ENCODE data around the gene SF1. TPM values are rescaled to one million over a fixed set of nuclear protein-coding genes. Genes with fewer than 3 reads are reported as not detected.

SF1 gene
- total and polyA plus RNA-seq, 2 experiments from 2014 or later, result 62.2 to 81.6 TPM

DNA sequence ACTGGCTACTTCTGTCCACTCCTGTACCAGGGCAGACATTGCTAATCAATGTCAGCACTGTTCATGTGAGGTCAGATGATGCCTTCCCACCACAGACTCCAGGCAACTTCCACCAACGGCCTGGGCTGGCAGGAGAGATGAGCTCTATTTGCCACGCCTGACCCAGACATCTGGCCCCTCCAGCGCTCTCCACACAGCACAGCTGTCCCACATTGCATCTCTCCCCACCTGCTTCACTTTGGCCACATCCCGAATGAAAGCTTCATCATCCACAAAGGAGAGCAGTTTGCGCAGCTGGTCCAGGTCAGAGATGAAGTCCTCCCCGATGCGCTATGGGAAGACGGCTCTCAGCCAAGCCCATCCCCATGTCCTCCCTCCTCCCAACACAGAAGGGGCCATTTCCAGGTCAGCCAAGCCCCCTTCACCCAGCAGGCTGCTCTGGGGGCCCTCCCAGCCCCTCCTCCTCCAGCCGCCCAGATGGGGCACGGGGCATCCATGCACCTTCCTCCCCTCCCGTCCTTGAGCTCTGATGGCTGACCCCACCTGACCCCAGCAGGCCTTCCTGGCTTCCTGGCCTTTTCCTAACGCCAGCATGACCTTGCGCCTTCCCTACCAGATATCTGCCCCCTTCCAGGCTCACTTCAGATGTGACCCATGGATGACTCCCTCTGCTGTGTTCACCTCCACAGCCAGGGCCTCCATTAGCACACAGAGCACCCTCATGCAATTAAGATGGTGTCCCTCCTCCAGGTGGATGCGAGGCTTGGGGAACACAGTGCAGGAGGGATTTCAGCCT lies 26.0 kb downstream of the SF1 start:
- peaks cover 13% of the 10 kb centered on the region for H3K4me1 ChIP-seq (ENCODE audit: insufficient read depth)
- no peak for DNase-seq
- no peaks in the 10 kb centered on the region for H3K36me3 ChIP-seq (ENCODE audit: low read depth)
- H3K9ac ChIP-seq, result no peak overlapping the region
- in situ Hi-C loops (cut with MboI), result no loop called here
- H3K4me3 ChIP-seq, result no peak overlapping the region
- no peak overlapping the region for H3K4me2 ChIP-seq (ENCODE audit: unreplicated experiment)
- H3K9me2 ChIP-seq (ENCODE audit: insufficient read depth), result no peaks in the 10 kb centered on the region
- no peaks in the 10 kb centered on the region for H3K9me3 ChIP-seq (ENCODE audit: low read depth)
- no peaks in the 10 kb centered on the region for H3K79me2 ChIP-seq (ENCODE audit: insufficient read depth)
- TF ChIP-seq EZH2 (IDR thresholded peaks at IDR 0.05; ENCODE audit: insufficient read depth, poor library complexity, severe bottlenecking) (no peak), EZH2phosphoT487 (IDR thresholded peaks at IDR 0.05; ENCODE audit: insufficient read depth, low read depth) (no peak)
- H2AFZ ChIP-seq, result no peak overlapping the region
- no peaks in the 10 kb centered on the region for H3K27me3 ChIP-seq (replicated peaks; ENCODE audit: insufficient read depth)
- H3F3A ChIP-seq (ENCODE audit: insufficient read depth), result peaks cover 17% of the 10 kb centered on the region
- H4K20me1 ChIP-seq (ENCODE audit: insufficient read depth), result no peaks in the 10 kb centered on the region
- 70 to 77% methylated on average over 13 to 14 of the region's 14 CpGs for WGBS, 2 experiments (ENCODE audit: low coverage in 1 of 2, low lambda C conversion rate in 2 of 2, missing lambda C conversion rate in 2 of 2)
- H3K27ac ChIP-seq, result no peak overlapping the region

DNA sequence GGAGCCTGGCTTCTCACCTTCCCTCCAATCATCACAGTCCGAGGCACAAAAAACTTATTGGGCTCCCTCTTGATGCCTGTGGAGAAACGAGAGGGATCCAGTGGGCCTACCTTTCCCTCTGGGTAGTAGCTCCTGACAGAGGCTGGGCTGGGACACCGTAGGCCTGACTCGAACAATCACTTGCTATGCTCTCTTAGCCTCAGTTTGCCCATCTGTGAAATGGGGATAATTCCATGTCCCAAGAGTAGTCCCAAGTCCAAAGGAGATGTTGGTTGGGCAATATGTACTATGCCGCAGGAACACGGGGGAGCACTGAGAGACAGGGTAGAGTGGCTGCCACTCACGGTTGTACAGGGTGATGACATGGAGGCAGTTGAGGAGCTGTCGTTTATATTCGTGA lies 26.8 kb downstream of the SF1 start:
- no peaks in the 10 kb centered on the region for H3K9me3 ChIP-seq (ENCODE audit: low read depth)
- no peak overlapping the region for H2AFZ ChIP-seq
- peaks cover 19% of the 10 kb centered on the region for H3F3A ChIP-seq (ENCODE audit: insufficient read depth)
- no peaks in the 10 kb centered on the region for H3K79me2 ChIP-seq (ENCODE audit: insufficient read depth)
- no peak overlapping the region for H3K27ac ChIP-seq
- H3K4me2 ChIP-seq (ENCODE audit: unreplicated experiment), result no peak overlapping the region
- no peaks in the 10 kb centered on the region for H3K36me3 ChIP-seq (ENCODE audit: low read depth)
- no peak for TF ChIP-seq EZH2 (IDR thresholded peaks at IDR 0.05; ENCODE audit: insufficient read depth, poor library complexity, severe bottlenecking)
- TF ChIP-seq EZH2phosphoT487 (IDR thresholded peaks at IDR 0.05; ENCODE audit: insufficient read depth, low read depth), result no peak
- WGBS, 2 experiments (ENCODE audit: low coverage in 1 of 2, low lambda C conversion rate in 2 of 2, missing lambda C conversion rate in 2 of 2), result 80 to 90% methylated on average over 9 of the region's 9 CpGs
- DNase-seq, result no peak
- in situ Hi-C loops (cut with MboI), result no loop called here
- H3K4me3 ChIP-seq, result no peak overlapping the region
- no peak overlapping the region for H3K9ac ChIP-seq
- H3K4me1 ChIP-seq (ENCODE audit: insufficient read depth), result peaks cover 13% of the 10 kb centered on the region
- no peaks in the 10 kb centered on the region for H3K9me2 ChIP-seq (ENCODE audit: insufficient read depth)
- H4K20me1 ChIP-seq (ENCODE audit: insufficient read depth), result no peaks in the 10 kb centered on the region
- H3K27me3 ChIP-seq (replicated peaks; ENCODE audit: insufficient read depth), result no peaks in the 10 kb centered on the region

DNA sequence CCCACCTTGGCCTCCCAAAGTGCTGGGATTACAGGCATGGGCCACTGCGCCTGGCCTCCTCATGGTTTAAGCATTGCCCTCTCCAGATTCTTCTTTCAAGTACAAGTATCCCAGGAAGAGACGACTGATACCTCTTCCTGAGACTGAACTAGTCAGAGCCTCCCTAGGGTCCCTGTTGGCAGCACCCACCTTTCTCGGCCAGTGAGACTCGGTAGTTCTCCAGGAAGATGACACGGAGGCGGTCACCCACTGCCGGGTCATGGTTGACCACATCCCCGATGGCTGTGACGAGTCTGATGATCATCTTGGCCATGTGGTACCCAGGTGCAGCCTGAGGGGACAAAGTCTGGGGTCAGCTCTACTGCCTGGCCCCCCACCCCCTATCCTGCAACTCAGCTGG lies 27.2 kb downstream of the SF1 start:
- no peak overlapping the region for H3K4me2 ChIP-seq (ENCODE audit: unreplicated experiment)
- DNase-seq, result no peak
- no peaks in the 10 kb centered on the region for H3K27me3 ChIP-seq (replicated peaks; ENCODE audit: insufficient read depth)
- H3K9me3 ChIP-seq (ENCODE audit: low read depth), result no peaks in the 10 kb centered on the region
- no peaks in the 10 kb centered on the region for H3K9me2 ChIP-seq (ENCODE audit: insufficient read depth)
- H3K4me3 ChIP-seq, result no peak overlapping the region
- no peak overlapping the region for H3K9ac ChIP-seq
- no peak overlapping the region for H2AFZ ChIP-seq
- peaks cover 13% of the 10 kb centered on the region for H3K4me1 ChIP-seq (ENCODE audit: insufficient read depth)
- peaks cover 19% of the 10 kb centered on the region for H3F3A ChIP-seq (ENCODE audit: insufficient read depth)
- no peaks in the 10 kb centered on the region for H3K36me3 ChIP-seq (ENCODE audit: low read depth)
- WGBS, 2 experiments (ENCODE audit: low coverage in 1 of 2, low lambda C conversion rate in 2 of 2, missing lambda C conversion rate in 2 of 2), result 98 to 99% methylated on average over 9 of the region's 9 CpGs
- in situ Hi-C loops (cut with MboI), result no loop called here
- H3K79me2 ChIP-seq (ENCODE audit: insufficient read depth), result no peaks in the 10 kb centered on the region
- H4K20me1 ChIP-seq (ENCODE audit: insufficient read depth), result no peaks in the 10 kb centered on the region
- TF ChIP-seq EZH2 (IDR thresholded peaks at IDR 0.05; ENCODE audit: insufficient read depth, poor library complexity, severe bottlenecking) (no peak), EZH2phosphoT487 (IDR thresholded peaks at IDR 0.05; ENCODE audit: insufficient read depth, low read depth) (no peak)
- no peak overlapping the region for H3K27ac ChIP-seq

DNA sequence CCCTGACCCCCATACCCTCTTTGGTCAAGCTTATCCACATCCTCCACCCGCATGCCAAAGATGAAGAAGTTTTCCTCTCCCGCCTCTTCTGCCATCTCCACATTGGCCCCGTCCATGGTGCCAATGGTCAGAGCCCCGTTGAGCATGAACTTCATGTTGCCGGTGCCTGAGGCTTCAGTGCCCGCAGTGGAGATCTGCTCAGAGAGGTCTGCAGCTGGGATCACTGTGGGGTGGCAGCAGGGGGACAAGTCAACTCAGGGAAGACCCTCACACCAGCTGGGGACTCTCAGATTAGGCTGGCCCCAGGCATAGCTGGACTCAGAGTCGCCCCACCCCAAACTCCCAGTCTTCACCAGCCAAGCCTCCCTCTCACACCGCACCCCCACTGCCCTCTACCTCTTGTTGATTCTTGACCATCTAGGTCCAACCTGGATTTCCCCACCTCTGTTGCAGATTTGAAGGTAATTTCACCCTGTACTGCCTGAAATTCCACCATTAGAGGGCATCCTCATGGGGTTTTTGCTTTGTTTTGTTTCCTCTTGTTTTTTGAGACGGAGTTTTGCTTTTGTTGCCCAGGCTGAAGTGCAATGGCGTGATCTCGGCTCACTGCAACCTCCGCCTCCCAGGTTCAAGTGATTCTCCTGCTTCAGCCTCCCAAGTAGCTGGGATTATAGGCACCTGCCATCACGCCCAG lies 27.8 kb downstream of the SF1 start:
- Histone ChIP-seq H2AFZ (no peak overlapping the region), H3K9me3 (ENCODE audit: low read depth) (no peaks in the 10 kb centered on the region), H3K27me3 (replicated peaks; ENCODE audit: insufficient read depth) (no peaks in the 10 kb centered on the region; the same call in 1 of the 2 replicates), H3K4me3 (no peak overlapping the region), H3K79me2 (ENCODE audit: insufficient read depth) (no peaks in the 10 kb centered on the region), H3K27ac (no peak overlapping the region), H3F3A (ENCODE audit: insufficient read depth) (peaks cover 19% of the 10 kb centered on the region), H4K20me1 (ENCODE audit: insufficient read depth) (no peaks in the 10 kb centered on the region), H3K4me1 (ENCODE audit: insufficient read depth) (peaks cover 15% of the 10 kb centered on the region), H3K36me3 (ENCODE audit: low read depth) (no peaks in the 10 kb centered on the region), H3K9ac (no peak overlapping the region), H3K9me2 (ENCODE audit: insufficient read depth) (no peaks in the 10 kb centered on the region), H3K4me2 (ENCODE audit: unreplicated experiment) (no peak overlapping the region)
- WGBS, 2 experiments (ENCODE audit: low coverage in 1 of 2, low lambda C conversion rate in 2 of 2, missing lambda C conversion rate in 2 of 2), result 90 to 95% methylated on average over 11 to 13 of the region's 13 CpGs
- no peak for TF ChIP-seq EZH2 (IDR thresholded peaks at IDR 0.05; ENCODE audit: insufficient read depth, poor library complexity, severe bottlenecking)
- no peak for TF ChIP-seq EZH2phosphoT487 (IDR thresholded peaks at IDR 0.05; ENCODE audit: insufficient read depth, low read depth)
- DNase-seq, result no peak
- in situ Hi-C loops (cut with MboI), result no loop called here
